ENCODE results near the gene USP27X.

Gene USP27X

GRCh38 chrX:49878834-49879655 lies at the start of gene USP27X:
TSS of gene USP27X (plus strand) at chrX:49879484. CDS start at chrX:49880308, 824 bp downstream.
- peak; percentile 59 for DNase-seq

DNA sequence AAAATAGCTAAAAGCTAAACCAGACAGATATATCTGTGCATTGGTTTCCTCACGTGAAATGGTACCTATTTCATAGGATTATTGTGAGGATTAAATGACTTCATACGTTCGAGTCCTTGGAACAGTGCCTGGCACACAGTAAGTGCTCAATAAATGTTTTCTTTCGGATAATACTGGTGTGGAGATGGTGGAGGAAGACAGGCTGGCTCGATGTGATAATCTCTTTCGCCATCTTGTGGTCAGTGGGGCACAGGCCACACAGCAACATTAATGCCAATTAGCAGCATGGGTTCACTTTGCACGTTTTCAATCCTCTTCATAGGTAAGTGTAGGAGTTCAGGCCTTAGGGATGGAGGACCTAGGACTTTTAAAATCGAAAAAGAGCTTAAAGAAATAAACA lies 40.9 kb upstream of the USP27X start:
- DNase-seq, result peak; percentile 14

GRCh38 chrX:49840679-49841078 lies 38.6 kb upstream of the USP27X start:
- DNase-seq, result peak; percentile 70

DNA sequence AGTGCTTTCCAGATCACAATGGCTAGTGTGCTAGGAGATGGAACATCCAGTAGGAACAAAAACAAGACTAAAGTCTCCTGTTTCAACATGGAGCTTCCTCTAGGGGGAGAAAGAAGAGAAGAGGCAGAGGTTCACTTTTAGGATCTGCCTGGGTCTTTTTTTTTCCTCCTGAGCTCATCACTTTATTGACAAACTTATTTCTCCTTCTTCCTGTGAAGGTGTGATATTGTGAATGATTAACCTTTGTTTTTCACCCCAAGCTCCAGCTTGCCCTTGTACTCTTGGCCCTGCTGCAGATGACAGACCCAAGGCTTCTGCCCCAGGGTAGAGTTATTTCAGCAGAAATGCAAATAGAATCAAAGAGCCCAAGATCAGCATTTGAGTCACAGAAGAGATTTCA lies 36.7 kb upstream of the USP27X start:
- no peak for DNase-seq

DNA sequence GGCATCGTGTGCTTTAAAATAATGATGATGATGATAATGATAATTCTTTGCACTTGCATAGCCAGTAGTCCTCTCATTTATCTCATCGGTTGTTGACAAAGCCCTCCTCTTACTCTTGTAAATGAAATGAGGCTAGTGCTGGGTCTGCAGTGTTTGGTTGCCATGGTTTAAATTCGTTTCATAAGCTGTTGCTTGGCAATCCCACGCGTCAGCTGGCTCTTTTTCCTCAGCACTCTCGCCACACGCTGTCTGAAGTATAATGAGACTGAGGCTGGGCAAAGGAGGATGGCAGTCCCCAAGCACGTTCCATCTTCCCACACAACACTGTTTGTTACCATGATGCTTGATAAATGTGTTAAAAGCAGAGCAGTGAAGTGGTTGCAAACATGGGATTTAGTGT lies 34.7 kb upstream of the USP27X start:
- DNase-seq, result peak; percentile 58

- DNase-seq, result no peak
Observed at GRCh38 chrX:49845701-49846403, 33.4 kb upstream of the USP27X start.

- no peak for DNase-seq
Observed at GRCh38 chrX:49846522-49846921, 32.8 kb upstream of the USP27X start.

- DNase-seq, result no peak
Observed at GRCh38 chrX:49848275-49848674, 31.0 kb upstream of the USP27X start.

DNA sequence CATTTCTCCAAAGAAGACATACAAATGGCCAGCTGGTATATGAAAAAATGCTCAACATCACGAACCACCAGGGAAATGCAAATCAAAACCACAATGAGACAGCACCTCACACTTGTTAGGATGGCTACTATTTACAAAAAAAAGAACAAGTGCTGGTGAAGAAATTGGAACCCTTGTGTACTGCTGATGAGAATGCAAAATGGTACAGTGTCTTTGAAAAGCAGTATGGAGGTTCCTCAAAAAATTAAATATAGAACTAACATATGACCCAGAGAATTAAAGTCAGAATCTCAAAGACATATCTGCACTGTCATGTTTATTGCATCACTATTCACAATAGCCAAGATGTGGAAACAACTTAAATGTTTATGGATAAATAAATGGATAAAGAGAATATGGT lies 29.3 kb upstream of the USP27X start:
- no peak for DNase-seq

GRCh38 chrX:49853661-49854060 lies 25.6 kb upstream of the USP27X start:
- no peak for DNase-seq

- no peak for DNase-seq
Observed at GRCh38 chrX:49856819-49857218, 22.5 kb upstream of the USP27X start.

GRCh38 chrX:49858341-49858740 lies 20.9 kb upstream of the USP27X start:
- DNase-seq, result no peak

GRCh38 chrX:49859491-49859890 lies 19.8 kb upstream of the USP27X start:
- DNase-seq, result no peak

DNA sequence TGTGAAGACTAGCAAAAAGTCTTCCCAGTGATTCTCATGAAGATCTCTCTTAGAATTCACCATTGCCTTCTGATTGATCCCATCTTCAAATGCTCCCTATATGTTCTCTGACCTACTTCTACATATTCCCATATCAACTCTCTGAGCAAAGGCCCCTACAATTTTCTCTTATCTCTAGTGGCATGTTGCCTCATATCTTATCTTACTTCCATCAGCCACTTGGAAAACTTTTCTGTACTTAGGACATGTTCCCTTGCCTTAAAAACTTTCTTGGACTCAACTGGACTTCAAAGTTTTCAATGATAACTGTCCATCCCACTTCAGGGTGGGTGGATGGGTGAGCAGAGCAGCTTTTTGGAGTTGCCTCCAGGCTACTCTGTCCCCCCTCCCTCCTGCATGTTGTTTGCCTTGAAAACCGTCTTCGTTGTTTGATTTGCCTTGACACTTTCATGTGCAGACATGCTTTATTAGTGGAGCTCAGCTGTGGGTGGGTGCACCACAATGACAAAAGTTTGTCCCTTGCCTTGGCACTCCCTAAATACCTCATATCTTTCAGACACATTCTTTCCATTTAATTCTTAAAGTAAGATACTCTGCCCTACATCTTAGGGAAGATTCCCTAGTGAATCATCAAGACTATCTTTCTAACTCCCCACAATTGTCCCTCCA lies 18.3 kb upstream of the USP27X start:
- no peak for DNase-seq

GRCh38 chrX:49862093-49862492 lies 17.2 kb upstream of the USP27X start:
- DNase-seq, result no peak

DNA sequence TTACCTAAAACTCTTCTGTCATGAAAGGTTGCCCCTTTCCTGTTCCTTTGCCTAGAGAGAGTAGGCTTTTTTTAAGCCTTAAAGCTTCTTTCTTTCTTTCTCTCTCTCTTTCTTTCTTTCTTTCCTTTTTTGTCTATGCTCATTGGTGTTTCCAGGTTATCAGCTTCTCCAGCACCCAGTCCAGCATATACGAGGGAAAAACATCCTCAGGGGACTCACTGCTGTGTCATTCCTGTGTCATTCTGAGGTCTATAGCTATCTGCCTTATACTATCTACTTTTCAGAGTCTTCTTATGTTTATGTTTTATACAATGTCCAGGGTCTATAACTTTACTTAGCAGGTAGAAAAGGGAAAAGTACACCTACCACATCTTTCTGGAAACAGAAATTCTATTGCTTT lies 10.5 kb upstream of the USP27X start:
- DNase-seq, result no peak

DNA sequence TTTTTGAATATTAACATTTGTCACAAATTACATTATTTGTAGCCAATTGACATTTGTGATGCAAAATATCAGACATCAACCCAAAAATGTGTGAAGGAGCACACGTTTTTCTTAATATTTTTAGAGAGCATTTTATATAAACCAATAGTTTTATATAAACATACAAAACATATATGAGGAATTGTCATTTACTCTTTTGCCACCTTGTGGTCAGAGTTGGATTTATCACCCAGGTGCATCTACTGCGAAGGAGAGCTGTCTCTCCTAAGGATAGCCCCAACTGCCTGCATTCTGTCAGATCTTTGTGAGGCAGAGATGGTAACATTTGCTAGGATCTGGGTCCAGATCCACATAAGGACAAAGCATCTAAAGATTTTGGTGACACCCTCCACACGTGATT lies 2.5 kb upstream of the USP27X start:
- peak; percentile 27 for DNase-seq

GRCh38 chrX:49877397-49878101 lies 1.7 kb upstream of the USP27X start:
- no peak for DNase-seq

DNA sequence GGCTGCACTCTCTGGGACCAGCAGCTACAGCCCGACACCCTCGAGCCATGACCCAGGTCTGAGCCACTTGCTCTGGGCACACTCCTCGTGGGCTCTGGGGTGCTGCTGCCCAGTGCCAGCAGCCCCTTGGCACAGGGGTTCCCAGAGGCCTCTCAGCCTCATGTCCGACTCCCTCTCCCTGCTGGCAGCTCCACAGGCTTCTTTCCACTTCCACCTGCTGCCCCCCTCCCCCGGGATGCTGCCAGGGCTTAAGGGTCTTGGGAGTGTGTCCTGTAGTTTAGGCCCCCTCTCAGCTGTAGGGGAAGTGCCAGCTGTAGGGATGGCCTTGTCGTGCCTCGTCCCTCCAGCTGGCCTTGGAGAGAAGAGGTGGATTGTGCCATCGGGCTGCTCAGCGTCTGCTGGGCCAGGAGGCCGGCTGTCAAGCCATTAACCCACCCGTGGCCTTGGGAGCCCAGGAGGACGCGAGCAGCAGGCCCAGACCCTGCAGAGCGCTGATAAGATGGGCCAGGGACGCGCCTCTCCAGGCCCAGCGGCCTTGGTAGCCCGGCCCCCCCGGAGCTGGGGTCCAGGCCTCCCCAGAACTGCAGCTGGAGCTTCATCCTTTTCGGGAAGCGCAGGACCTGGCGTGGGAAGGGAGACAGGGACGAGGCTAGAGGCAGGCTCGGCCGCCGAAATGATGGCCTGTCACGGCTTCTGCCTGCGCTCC lies 1.0 kb upstream of the USP27X start:
- DNase-seq, result no peak

GRCh38 chrX:49879656-49880277 lies 483 bp downstream of the USP27X start:
- no peak for DNase-seq

DNA sequence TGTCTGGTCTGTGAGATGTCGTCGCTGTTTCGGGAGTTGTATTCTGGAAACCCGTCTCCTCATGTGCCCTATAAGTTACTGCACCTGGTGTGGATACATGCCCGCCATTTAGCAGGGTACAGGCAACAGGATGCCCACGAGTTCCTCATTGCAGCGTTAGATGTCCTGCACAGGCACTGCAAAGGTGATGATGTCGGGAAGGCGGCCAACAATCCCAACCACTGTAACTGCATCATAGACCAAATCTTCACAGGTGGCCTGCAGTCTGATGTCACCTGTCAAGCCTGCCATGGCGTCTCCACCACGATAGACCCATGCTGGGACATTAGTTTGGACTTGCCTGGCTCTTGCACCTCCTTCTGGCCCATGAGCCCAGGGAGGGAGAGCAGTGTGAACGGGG lies 1.4 kb downstream of the USP27X start:
- DNase-seq, result no peak

GRCh38 chrX:49884290-49884862 lies 5.1 kb downstream of the USP27X start:
- peak; percentile 46 for DNase-seq

Data from NCI-H1105 treated with DMSO at 0.1 percent for 48 hours (cell line).